ENCODE results near the gene CD99L2. TPM values are rescaled to one million over a fixed set of nuclear protein-coding genes. Genes with fewer than 3 reads are reported as not detected.

Gene CD99L2
- total RNA-seq, 1 experiment from 2014 or later: 7.3 TPM

DNA sequence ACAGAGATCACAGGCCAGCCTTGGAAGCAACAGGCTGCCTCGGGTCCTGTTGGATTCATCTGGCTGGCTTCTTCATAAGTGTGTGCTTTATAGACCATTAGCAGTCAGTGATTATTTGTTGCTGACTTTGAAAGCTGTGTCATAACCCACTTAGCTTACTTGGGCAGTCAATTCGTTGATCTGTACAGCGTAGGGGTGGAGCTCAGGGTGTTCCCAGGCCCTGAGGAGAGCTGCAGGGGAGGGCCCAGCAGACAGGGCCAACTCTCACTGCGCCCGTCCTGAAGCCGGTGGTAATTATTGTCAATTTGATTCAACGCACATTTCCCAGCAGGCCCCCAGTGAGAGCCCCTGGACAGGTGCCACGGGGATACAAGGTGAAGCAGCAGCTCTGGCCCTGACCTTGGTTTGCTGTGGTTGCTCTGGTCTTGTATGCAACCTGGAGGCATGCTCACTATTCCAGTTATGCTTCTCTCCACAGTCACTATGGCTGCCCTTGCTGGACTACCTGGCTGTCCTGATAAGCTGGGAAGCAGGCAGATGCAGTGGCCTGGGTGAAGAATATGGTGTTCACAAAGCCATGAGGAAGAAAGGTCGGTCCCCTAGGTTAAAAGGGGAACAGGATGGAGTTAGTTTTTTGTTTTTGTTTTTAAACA lies 44.6 kb upstream of the CD99L2 start:
- Mint-ChIP-seq H3K9me3 (peaks cover 58 to 69% of the 10 kb centered on the region in 2 experiments), H3K27me3 (ENCODE audit: low read depth) (peaks cover 19% of the 10 kb centered on the region), H3K4me1 (peaks cover 18 to 23% of the 10 kb centered on the region in 2 experiments), H3K4me3 (no peak overlapping the region), H3K36me3 (ENCODE audit: insufficient read depth in 1 of 3, low read depth in 3 of 3) (peaks cover 0 to 5% (median 3%) of the 10 kb centered on the region in 3 experiments; a peak in 3 of 7 replicates), H3K27ac (no peak overlapping the region)
- no CpG with 5 or more reads among the region's 9 CpGs for WGBS (ENCODE audit: extremely low coverage, insufficient read length, low lambda C conversion rate)
- Histone ChIP-seq H3K4ac (ENCODE audit: low read depth, low read length) (no peak overlapping the region), H3K9ac (ENCODE audit: extremely low read depth, insufficient read length, low read length) (no peak overlapping the region), H2AFZ (ENCODE audit: low read length) (no peak overlapping the region), H3K23me2 (ENCODE audit: insufficient read length, low read depth, low read length, poor library complexity, severe bottlenecking) (no peaks in the 10 kb centered on the region), H3T11ph (ENCODE audit: low read length) (no peak overlapping the region), H4K8ac (replicated peaks; ENCODE audit: insufficient read length, low read depth, low read length) (no peak overlapping the region), H3K18ac (ENCODE audit: insufficient read length, low read depth, low read length) (no peak overlapping the region), H3K56ac (ENCODE audit: insufficient read length, low read depth, low read length) (no peak overlapping the region), H3K14ac (ENCODE audit: insufficient read depth, low read length) (no peak overlapping the region), H2BK120ac (ENCODE audit: low read depth, low read length, poor library complexity, severe bottlenecking) (no peak overlapping the region), H4K91ac (ENCODE audit: insufficient read length, low read depth, low read length) (no peak overlapping the region), H3K27me3 (ENCODE audit: insufficient read depth, low read length) (no peaks in the 10 kb centered on the region), H2BK15ac (ENCODE audit: low read depth, low read length) (no peak overlapping the region), H2BK20ac (ENCODE audit: low read depth, low read length, poor library complexity, severe bottlenecking) (no peak overlapping the region), H2BK5ac (ENCODE audit: insufficient read length, low read length) (no peak overlapping the region), H4K20me1 (ENCODE audit: control insufficient read depth, insufficient read depth, insufficient read length) (peaks cover 2% of the 10 kb centered on the region), H3K23ac (ENCODE audit: insufficient read length, low read depth, low read length) (no peak overlapping the region), H2AK5ac (ENCODE audit: insufficient read length, low read length) (no peak overlapping the region), H3K4me1 (ENCODE audit: insufficient read depth, low read length) (peaks cover 2% of the 10 kb centered on the region; the same call in 1 of the 2 replicates), H3K79me1 (ENCODE audit: insufficient read depth, low read depth, low read length, poor library complexity, severe bottlenecking) (no peaks in the 10 kb centered on the region), H3K4me2 (ENCODE audit: insufficient read depth, insufficient read length, low read length) (no peak overlapping the region), H3K79me2 (ENCODE audit: insufficient read depth, low read length) (no peaks in the 10 kb centered on the region), H2BK12ac (ENCODE audit: insufficient read length, low read depth, low read length) (no peak overlapping the region), H4K5ac (ENCODE audit: insufficient read length, low read depth, low read length) (no peak overlapping the region), H3K9me3 (ENCODE audit: control insufficient read depth, low read depth, low read length) (no peaks in the 10 kb centered on the region), H3K27ac (ENCODE audit: insufficient read length, low read depth, low read length) (no peak overlapping the region)
- DNase-seq: no peak
- TF ChIP-seq, protein P1, sequence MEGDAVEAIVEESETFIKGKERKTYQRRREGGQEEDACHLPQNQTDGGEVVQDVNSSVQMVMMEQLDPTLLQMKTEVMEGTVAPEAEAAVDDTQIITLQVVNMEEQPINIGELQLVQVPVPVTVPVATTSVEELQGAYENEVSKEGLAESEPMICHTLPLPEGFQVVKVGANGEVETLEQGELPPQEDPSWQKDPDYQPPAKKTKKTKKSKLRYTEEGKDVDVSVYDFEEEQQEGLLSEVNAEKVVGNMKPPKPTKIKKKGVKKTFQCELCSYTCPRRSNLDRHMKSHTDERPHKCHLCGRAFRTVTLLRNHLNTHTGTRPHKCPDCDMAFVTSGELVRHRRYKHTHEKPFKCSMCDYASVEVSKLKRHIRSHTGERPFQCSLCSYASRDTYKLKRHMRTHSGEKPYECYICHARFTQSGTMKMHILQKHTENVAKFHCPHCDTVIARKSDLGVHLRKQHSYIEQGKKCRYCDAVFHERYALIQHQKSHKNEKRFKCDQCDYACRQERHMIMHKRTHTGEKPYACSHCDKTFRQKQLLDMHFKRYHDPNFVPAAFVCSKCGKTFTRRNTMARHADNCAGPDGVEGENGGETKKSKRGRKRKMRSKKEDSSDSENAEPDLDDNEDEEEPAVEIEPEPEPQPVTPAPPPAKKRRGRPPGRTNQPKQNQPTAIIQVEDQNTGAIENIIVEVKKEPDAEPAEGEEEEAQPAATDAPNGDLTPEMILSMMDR (conservative IDR thresholded peaks at IDR 0.05): no peak
